GM12878 (cell line): Measurements from ENCODE around the gene MCUB. TPM values are rescaled to one million over a fixed set of nuclear protein-coding genes. Genes with fewer than 3 reads are reported as not detected.

Source experiments
- ATF3 ChIP-seq: IDR thresholded peaks from 2 replicates; pipeline ENCODE4 v1.6.1; 2011; ENCODE audit warnings: low read depth, mild to moderate bottlenecking, low read length, moderate library complexity, borderline replicate concordance; ENCODE audit errors: extremely low read depth
- BACH1 ChIP-seq: fragments of 450-650 bp; IDR thresholded peaks from 2 replicates; pipeline ENCODE4 v1.6.1; 2017; ENCODE audit warnings: mild to moderate bottlenecking, borderline replicate concordance
- BHLHE40 ChIP-seq, 2 experiments: fragments of 450-650 bp in 1 of 2; IDR thresholded peaks; 2 replicates each; pipeline ENCODE4 v1.6.1; 2011 to 2017; ENCODE audit warnings: low read depth in 2 of 2, borderline replicate concordance in 1 of 2, improper control_type of control experiment in 1 of 2, low read length in 1 of 2, mild to moderate bottlenecking in 1 of 2
- BMI1 ChIP-seq: fragments of 450-650 bp; IDR thresholded peaks from 2 replicates; pipeline ENCODE4 v1.6.1; 2016; ENCODE audit warnings: mild to moderate bottlenecking, moderate library complexity, borderline replicate concordance
- CHD4 ChIP-seq: fragments of 200-600 bp; sonication (generic); IDR thresholded peaks from 2 replicates; pipeline ENCODE4 v1.6.1; 2016; ENCODE audit warnings: mild to moderate bottlenecking
- GABPA ChIP-seq: IDR thresholded peaks from 2 replicates; pipeline ENCODE4 v1.6.1; 2014; ENCODE audit warnings: antibody characterized with exemption, low read depth, mild to moderate bottlenecking, inconsistent platforms
- HDAC6 ChIP-seq: fragments of 200-600 bp; sonication (generic); IDR thresholded peaks from one replicate; pipeline ENCODE4 v1.8.0; 2017; ENCODE audit warnings: antibody characterized with exemption; ENCODE audit not compliant: unreplicated experiment
- IKZF1 ChIP-seq: fragments of 450-650 bp; conservative IDR thresholded peaks from 2 replicates; pipeline ENCODE4 v1.6.1; 2017; ENCODE audit warnings: antibody characterized with exemption, mild to moderate bottlenecking
- IKZF2 ChIP-seq, 2 experiments: fragments of 450-650 bp; IDR thresholded peaks; 2 replicates each; pipeline ENCODE4 v1.6.1; 2017; ENCODE audit warnings: mild to moderate bottlenecking in 2 of 2, moderate library complexity in 2 of 2
- KLF5 ChIP-seq: fragments of 450-650 bp; IDR thresholded peaks from 2 replicates; pipeline ENCODE4 v1.6.1; 2014; ENCODE audit warnings: mild to moderate bottlenecking; ENCODE audit not compliant: partially characterized antibody
- POLR2A ChIP-seq: IDR thresholded peaks from 2 replicates; pipeline ENCODE4 v1.6.1; 2011; ENCODE audit warnings: low read depth, mild to moderate bottlenecking, low read length
- RB1 ChIP-seq: fragments of 450-650 bp; formaldehyde crosslinking; IDR thresholded peaks from 2 replicates; pipeline ENCODE4 v1.6.1; 2017; ENCODE audit warnings: mild to moderate bottlenecking, borderline replicate concordance
- SIN3A ChIP-seq: IDR thresholded peaks from 2 replicates; pipeline ENCODE4 v1.6.1; 2012; ENCODE audit warnings: low read depth, low read length, improper control_type of control experiment
- SKIL ChIP-seq: fragments of 450-650 bp; IDR thresholded peaks from 2 replicates; pipeline ENCODE4 v1.6.1; 2017; ENCODE audit warnings: mild to moderate bottlenecking, low read depth, inconsistent platforms; ENCODE audit not compliant: poor library complexity, severe bottlenecking
- SMC3 ChIP-seq: IDR thresholded peaks from 2 replicates; pipeline ENCODE4 v1.6.1; 2011; ENCODE audit warnings: low read length, improper control_type of control experiment, borderline replicate concordance
- WRNIP1 ChIP-seq: IDR thresholded peaks from 2 replicates; pipeline ENCODE4 v1.6.1; 2011; ENCODE audit warnings: low read depth, low read length, improper control_type of control experiment, borderline replicate concordance
- ZNF384 ChIP-seq: IDR thresholded peaks from 2 replicates; pipeline ENCODE4 v1.6.1; 2012; ENCODE audit warnings: low read depth, mild to moderate bottlenecking, low read length, improper control_type of control experiment, borderline replicate concordance
- polyA plus RNA-seq, 11 experiments: library from polyadenylated mRNA; depleted of rRNA in 4 of 11; unstranded in 6 of 11; stranded (reverse) in 5 of 11; fragments of >200 nt; fragmentation: Nextera tagmentation in 4 of 11; fragmentation: Illumina TruSeq in 1 of 11; extraction: Ambion mirVana in 4 of 11; extraction: Trizol in 1 of 11; gene quantifications; 1 replicate in 1 of 11; 2 replicates in 10 of 11; pipeline versions ENCODE4 v1.2.1 to v1.2.3, GENCODE V29; 2011 to 2016; ENCODE audit warnings: inconsistent platforms in 2 of 11, missing spikeins in 2 of 11, low read depth in 1 of 11
- total RNA-seq, 4 experiments: library from RNA; depleted of rRNA in 3 of 4; stranded (reverse); fragments of >200 nt in 3 of 4; fragmentation: Illumina TruSeq in 1 of 4; extraction: Trizol in 1 of 4; gene quantifications; 2 replicates each; pipeline versions ENCODE4 v1.2.1 to v1.2.3, GENCODE V29; 2013 to 2021
- TF ChIP-seq, protein P1 (sequence below): fragments of 450-650 bp; formaldehyde crosslinking; IDR thresholded peaks from 2 replicates; pipeline ENCODE4 v1.4.0; 2020; ENCODE audit warnings: mild to moderate bottlenecking, moderate library complexity
- TF ChIP-seq, protein P2 (sequence below): fragments of 150-350 bp; IDR thresholded peaks from 2 replicates; pipeline ENCODE4 v1.6.1; 2016; ENCODE audit warnings: low read depth, low read length
- TF ChIP-seq, protein P3 (sequence below): IDR thresholded peaks from 2 replicates; pipeline ENCODE4 v1.6.1; 2012; ENCODE audit warnings: low read depth, low read length, improper control_type of control experiment

The MCUB gene
- total and polyA plus RNA-seq, 10 of the 15 experiments (the other 5 are each of a cell fraction or from before 2014, with no cell fraction given) = 4.7 to 63.7 (median 39.4) TPM

DNA sequence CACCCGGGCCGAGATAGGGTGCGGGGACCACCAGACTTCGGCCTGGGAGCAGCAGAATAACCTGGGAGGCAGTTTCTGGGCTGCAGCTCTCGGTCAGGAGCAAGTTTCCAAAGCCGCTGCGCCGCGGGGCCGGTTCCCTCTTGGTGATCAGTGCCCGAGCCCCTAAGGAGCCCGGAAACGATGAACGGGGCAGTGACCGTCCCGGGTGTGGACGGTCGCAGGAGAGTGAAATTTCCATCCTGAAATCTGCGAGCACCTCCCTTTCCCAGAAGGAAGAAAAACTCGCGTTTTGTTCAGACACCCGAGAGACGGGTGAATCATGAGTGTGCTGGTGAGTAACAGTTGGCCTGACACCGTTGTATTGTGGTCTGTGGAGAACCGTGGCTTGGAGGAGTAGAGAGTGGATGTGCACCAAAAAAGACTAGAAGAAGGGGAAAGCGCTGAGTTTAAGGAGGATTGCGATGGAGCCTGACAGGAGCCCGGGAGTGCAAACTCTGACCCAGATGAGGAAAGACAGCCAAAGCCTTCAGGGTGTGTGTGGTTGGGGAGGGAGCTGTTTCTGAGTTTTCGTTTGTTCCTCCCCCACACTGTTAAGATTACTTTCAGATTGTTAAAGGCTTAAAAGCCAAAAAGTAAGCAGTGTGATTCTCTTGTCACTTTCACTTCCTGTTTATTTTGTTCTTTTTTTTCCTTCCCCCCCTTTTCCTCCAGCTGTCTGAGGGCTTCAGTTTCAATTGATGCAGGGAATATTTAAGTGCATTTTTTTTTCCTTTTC is 828 bp downstream of the MCUB start (continued):
- TF ChIP-seq, protein P1, sequence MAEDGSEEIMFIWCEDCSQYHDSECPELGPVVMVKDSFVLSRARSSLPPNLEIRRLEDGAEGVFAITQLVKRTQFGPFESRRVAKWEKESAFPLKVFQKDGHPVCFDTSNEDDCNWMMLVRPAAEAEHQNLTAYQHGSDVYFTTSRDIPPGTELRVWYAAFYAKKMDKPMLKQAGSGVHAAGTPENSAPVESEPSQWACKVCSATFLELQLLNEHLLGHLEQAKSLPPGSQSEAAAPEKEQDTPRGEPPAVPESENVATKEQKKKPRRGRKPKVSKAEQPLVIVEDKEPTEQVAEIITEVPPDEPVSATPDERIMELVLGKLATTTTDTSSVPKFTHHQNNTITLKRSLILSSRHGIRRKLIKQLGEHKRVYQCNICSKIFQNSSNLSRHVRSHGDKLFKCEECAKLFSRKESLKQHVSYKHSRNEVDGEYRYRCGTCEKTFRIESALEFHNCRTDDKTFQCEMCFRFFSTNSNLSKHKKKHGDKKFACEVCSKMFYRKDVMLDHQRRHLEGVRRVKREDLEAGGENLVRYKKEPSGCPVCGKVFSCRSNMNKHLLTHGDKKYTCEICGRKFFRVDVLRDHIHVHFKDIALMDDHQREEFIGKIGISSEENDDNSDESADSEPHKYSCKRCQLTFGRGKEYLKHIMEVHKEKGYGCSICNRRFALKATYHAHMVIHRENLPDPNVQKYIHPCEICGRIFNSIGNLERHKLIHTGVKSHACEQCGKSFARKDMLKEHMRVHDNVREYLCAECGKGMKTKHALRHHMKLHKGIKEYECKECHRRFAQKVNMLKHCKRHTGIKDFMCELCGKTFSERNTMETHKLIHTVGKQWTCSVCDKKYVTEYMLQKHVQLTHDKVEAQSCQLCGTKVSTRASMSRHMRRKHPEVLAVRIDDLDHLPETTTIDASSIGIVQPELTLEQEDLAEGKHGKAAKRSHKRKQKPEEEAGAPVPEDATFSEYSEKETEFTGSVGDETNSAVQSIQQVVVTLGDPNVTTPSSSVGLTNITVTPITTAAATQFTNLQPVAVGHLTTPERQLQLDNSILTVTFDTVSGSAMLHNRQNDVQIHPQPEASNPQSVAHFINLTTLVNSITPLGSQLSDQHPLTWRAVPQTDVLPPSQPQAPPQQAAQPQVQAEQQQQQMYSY = no peak
- TF ChIP-seq BHLHE40 (IDR thresholded peaks at IDR 0.05; ENCODE audit: borderline replicate concordance in 1 of 2, low read depth in 2 of 2, low read length in 1 of 2) (peak; percentile 34 to 54; a peak in 1 of 4 replicates), SMC3 (peak; percentile 21; the same call in 1 of the 2 replicates), IKZF1 (peak; percentile 92), HDAC6 (peak; percentile 23), CHD4 (no peak), POLR2A (peak; percentile 60), RB1 (no peak), GABPA (peak; percentile 47; the same call in 1 of the 2 replicates), SKIL (peak; percentile 92), WRNIP1 (no peak), KLF5 (no peak), IKZF2 (IDR thresholded peaks at IDR 0.05) (peak; percentile 97), SIN3A (0 out of 2 replicates have a peak, but pooled peaks have one; percentile 64), BACH1 (peak; percentile 56; the same call in 1 of the 2 replicates), ATF3 (no peak), BMI1 (peak; percentile 71; the same call in 1 of the 2 replicates), ZNF384 (peak; percentile 94)
- TF ChIP-seq, protein P2, sequence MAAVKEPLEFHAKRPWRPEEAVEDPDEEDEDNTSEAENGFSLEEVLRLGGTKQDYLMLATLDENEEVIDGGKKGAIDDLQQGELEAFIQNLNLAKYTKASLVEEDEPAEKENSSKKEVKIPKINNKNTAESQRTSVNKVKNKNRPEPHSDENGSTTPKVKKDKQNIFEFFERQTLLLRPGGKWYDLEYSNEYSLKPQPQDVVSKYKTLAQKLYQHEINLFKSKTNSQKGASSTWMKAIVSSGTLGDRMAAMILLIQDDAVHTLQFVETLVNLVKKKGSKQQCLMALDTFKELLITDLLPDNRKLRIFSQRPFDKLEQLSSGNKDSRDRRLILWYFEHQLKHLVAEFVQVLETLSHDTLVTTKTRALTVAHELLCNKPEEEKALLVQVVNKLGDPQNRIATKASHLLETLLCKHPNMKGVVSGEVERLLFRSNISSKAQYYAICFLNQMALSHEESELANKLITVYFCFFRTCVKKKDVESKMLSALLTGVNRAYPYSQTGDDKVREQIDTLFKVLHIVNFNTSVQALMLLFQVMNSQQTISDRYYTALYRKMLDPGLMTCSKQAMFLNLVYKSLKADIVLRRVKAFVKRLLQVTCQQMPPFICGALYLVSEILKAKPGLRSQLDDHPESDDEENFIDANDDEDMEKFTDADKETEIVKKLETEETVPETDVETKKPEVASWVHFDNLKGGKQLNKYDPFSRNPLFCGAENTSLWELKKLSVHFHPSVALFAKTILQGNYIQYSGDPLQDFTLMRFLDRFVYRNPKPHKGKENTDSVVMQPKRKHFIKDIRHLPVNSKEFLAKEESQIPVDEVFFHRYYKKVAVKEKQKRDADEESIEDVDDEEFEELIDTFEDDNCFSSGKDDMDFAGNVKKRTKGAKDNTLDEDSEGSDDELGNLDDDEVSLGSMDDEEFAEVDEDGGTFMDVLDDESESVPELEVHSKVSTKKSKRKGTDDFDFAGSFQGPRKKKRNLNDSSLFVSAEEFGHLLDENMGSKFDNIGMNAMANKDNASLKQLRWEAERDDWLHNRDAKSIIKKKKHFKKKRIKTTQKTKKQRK = no peak
- TF ChIP-seq, protein P3, sequence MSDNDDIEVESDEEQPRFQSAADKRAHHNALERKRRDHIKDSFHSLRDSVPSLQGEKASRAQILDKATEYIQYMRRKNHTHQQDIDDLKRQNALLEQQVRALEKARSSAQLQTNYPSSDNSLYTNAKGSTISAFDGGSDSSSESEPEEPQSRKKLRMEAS = peak; percentile 29; the same call in 1 of the 2 replicates
